HT-29 (cell line): ENCODE results near the gene DUSP23. TPM values are rescaled to one million over a fixed set of nuclear protein-coding genes. Genes with fewer than 3 reads are reported as not detected.

Source experiments
- DNase-seq: peaks from one replicate; pipeline ENCODE4 v3.0.0-alpha.2; 2015; ENCODE audit warnings: low spot score
- total RNA-seq: library from RNA; depleted of rRNA; stranded (reverse); fragments of >200 nt; shearing (Covaris generic); gene quantifications from 2 replicates; pipeline ENCODE4 v1.2.3, GENCODE V29; 2014; rRNA removed

Gene DUSP23
- total RNA-seq, 1 experiment from 2014 or later: 97.5 TPM

DNA sequence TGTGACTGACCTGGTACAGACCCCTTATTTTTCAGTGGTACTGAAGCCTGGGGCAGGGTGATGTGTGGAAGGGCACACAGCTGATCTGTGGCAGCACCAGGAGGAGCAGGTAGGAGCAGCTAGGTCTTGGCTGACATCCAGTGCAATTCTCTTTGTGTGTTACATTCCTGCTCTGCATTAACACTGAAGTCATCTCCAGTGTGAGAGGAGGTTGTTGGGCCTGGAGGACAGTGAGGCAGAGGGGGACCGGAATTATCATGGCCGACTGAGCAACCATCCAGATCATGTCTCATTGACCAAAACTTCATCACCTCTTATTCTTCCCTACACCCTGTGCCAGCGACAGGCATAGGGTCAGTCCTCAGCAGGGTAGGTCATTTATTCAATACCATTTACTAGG is 47.4 kb downstream of the DUSP23 start:
- DNase-seq: no peak

DNA sequence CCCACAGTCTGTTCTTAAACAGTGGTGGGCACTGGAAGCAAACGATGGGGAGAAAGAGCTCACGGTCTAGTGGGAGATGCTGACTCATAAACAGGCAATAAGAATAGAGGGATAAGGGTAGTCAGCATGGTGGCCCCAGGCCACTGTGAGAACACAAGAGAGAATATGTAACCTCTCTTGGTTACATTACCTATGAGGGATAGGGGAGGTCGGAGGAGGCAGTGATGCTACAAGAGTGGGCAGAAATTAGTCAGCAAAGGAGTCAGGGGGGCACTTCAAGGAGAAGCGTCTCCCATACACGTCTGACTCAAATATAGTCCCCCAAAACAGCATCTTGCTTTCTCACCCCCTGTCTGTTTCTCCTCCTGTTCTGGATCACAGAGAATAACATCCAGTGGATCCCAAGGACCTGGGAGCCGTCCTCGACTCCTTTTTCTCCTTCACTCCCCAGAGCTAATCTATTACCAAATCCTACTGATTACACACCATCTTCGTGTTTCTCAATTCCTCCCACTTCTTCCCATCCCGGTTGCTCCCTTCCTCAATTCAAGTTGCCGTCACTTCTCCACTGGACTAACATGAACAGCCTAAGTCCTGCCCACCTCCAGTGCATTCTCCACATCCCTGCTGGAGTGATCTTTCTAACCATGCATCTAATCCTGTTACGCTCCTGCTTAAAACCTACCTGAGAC is 48.0 kb downstream of the DUSP23 start:
- no peak for DNase-seq

DNA sequence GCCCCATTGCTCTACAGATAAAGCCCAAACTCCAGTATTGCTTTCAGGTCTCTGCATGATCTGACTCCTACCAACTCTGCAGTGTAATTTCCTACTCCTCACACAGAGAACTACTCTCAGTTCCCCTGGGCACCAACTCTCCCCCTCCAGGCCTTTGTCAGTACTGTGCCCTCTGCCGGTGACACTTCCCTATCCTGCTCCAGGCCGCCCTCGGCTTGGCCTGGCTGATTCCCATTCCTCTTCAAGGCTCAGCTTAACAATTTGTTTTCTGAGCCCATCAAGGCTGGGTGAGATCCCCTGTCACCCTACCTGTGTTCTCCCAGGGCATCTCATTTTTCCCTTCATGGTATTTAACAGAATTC is 48.5 kb downstream of the DUSP23 start:
- DNase-seq: peak; percentile 57

DNA sequence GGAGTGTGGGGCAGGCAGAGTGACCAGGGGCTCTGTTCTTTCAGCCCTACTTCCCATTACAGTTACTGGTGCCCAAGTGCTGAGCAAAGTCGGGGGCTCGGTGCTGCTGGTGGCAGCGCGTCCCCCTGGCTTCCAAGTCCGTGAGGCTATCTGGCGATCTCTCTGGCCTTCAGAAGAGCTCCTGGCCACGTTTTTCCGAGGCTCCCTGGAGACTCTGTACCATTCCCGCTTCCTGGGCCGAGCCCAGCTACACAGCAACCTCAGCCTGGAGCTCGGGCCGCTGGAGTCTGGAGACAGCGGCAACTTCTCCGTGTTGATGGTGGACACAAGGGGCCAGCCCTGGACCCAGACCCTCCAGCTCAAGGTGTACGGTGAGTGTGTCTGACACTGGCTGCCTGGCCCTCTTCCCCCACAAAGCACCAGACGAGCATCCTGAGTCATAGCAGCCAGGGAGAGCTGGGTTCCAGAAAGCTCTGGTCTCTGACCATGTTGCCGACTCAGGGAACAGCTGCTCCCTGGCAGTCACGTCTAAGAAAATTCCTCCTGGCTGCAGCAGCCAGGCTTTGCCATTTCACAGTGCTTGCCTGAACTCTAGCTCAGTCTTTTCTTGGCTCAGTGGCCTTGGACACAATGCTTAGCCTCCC is 49.2 kb downstream of the DUSP23 start:
- DNase-seq: no peak

DNA sequence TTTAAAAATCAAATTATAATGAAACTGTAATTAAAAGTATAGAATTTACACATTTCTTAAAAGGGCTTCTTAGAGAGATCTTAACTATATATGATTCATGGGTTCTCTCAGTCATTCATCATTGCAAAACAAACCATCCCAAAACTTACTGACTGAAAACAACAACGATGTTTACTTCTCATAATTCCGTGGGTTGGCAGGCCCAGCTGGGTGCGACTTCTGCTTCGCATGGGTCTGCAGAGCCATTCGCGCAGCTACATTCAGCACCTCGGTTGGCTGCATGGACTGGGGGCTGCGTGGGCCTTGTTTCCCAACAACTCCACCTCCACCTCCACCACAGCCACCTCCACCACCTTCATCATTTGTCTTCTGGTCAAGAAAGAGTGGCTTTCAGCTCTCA is 50.0 kb downstream of the DUSP23 start:
- DNase-seq: no peak

DNA sequence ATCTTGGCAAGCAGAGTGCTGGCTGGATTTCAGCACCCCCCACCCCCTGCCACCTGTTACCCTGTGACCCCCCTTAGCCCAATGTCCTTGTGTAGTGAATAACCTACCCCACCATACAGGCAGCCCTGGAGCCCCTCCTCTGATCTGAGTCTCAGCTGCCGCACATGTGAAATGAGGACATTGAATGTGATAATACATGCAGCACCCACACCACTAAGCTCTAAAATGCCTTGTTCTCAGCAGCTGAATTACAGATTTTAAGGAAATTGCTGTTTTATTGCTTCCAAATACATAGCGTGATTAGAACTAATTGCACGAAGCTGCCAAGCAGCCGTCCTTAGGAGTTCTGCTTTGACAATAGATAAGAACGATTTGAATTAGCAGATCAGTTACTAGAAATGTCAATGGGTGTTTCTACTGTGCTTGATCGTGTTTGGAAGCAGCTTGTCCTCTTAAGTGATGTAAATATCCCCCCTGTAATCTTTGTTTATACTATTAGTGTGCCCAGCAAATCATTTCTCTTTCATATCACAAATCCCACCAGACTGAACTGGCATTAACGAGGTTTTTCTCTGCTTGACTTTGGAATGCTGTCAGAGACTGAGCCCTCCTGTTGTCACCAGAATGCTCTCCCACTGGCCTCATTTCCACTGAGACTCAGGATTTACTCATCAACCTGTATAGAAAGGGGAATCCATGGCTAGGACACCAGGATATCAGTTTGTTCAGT is 50.8 kb downstream of the DUSP23 start:
- DNase-seq: no peak

Other genes starting within 250 kb of the DUSP23 start
- gene OR10J5, start 245.0 kb upstream of the DUSP23 start, total RNA-seq: not detected in 2 replicates
- gene APCS, start 193.1 kb upstream of the DUSP23 start, total RNA-seq: not detected in 2 replicates
- gene CRP, start 66.4 kb upstream of the DUSP23 start, total RNA-seq: not detected in 2 replicates
- not detected in 2 replicates for gene FCRL6, start 21.4 kb downstream of the DUSP23 start, total RNA-seq
- not detected in 2 replicates for gene SLAMF8, start 45.9 kb downstream of the DUSP23 start, total RNA-seq
- 0.13 and 0.44 TPM in 2 replicates for gene VSIG8, start 81.7 kb downstream of the DUSP23 start, total RNA-seq
- gene CFAP45, start 119.2 kb downstream of the DUSP23 start, total RNA-seq: 0.76 TPM in 1 of 2 replicates, not detected in the other
- gene TAGLN2, start 144.5 kb downstream of the DUSP23 start, total RNA-seq: 778 and 828 TPM in 2 replicates
- gene IGSF9, start 164.7 kb downstream of the DUSP23 start, total RNA-seq: 5.9 and 6.5 TPM in 2 replicates
- gene SLAMF9, start 173.3 kb downstream of the DUSP23 start, total RNA-seq: not detected in 2 replicates